Measurements from ENCODE around the gene SLC2A1.

DNA sequence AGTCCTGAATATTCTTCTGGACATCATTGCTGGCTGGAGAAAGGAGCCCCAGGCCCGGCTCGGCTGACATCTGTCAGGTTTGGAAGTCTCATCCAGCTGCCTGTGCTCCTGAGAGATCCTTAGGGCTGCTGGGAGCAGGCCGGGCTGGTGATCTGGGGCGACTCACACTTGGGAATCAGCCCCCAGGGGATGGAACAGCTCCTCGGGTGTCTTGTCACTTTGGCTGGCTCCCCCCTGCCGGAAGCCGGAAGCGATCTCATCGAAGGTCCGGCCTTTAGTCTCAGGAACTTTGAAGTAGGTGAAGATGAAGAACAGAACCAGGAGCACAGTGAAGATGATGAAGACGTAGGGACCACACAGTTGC lies 31.8 kb downstream of the SLC2A1 start:
- TF ChIP-seq, protein P1, sequence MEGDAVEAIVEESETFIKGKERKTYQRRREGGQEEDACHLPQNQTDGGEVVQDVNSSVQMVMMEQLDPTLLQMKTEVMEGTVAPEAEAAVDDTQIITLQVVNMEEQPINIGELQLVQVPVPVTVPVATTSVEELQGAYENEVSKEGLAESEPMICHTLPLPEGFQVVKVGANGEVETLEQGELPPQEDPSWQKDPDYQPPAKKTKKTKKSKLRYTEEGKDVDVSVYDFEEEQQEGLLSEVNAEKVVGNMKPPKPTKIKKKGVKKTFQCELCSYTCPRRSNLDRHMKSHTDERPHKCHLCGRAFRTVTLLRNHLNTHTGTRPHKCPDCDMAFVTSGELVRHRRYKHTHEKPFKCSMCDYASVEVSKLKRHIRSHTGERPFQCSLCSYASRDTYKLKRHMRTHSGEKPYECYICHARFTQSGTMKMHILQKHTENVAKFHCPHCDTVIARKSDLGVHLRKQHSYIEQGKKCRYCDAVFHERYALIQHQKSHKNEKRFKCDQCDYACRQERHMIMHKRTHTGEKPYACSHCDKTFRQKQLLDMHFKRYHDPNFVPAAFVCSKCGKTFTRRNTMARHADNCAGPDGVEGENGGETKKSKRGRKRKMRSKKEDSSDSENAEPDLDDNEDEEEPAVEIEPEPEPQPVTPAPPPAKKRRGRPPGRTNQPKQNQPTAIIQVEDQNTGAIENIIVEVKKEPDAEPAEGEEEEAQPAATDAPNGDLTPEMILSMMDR (conservative IDR thresholded peaks at IDR 0.05; ENCODE audit: low read length) = no peak
- no peak for TF ChIP-seq EZH2phosphoT487 (IDR thresholded peaks at IDR 0.05; ENCODE audit: borderline replicate concordance, low read depth, low read length)

Data from OCI-LY7 (cell line).